ENCODE measurements around the gene TPPP. TPM values are rescaled to one million over a fixed set of nuclear protein-coding genes. Genes with fewer than 3 reads are reported as not detected.
"Not testable (repeated sequence)": the region's sequence is repeated elsewhere in the genome, so short reads cannot be mapped to it uniquely, and the experiment has no call there.

TPPP gene
- total and polyA plus RNA-seq, 2 donors (not counting 3 experiments of a cell fraction or from before 2014, with no cell fraction given) = 0.04 to 0.09 TPM

- H3K9ac ChIP-seq (replicated peaks; ENCODE audit: extremely low read depth, insufficient read depth, low read length); H3K4me1 ChIP-seq (ENCODE audit: control insufficient read depth, extremely low read depth, insufficient read depth, low read length); H3K4me2 ChIP-seq (ENCODE audit: insufficient read depth, low read length); H3K4me3 ChIP-seq (replicated peaks in 1 of 3; ENCODE audit: insufficient read depth in 1 of 3, low read depth in 1 of 3, low read length in 3 of 3); H4K20me1 ChIP-seq (replicated peaks; ENCODE audit: control insufficient read depth, extremely low read depth, insufficient read depth, low read length); H3K27me3 ChIP-seq (ENCODE audit: control insufficient read depth in 2 of 2, insufficient read depth in 2 of 2, low read length in 2 of 2); H3K9me1 ChIP-seq (replicated peaks; ENCODE audit: control insufficient read depth, extremely low read depth, insufficient read depth, low read length); H3K9me3 ChIP-seq (replicated peaks; ENCODE audit: control insufficient read depth, insufficient read depth, low read length); CTCF ChIA-PET; BruUV-seq (replicated peaks); H3K27ac ChIP-seq (ENCODE audit: insufficient read depth, low read depth, low read length); POLR2A ChIA-PET; H3K79me2 ChIP-seq (ENCODE audit: control insufficient read depth, insufficient read depth, low read length); H2AFZ ChIP-seq (ENCODE audit: low read depth, low read length); dilution Hi-C loops (cut with MboI; ENCODE audit: extremely low pct_ligation_motif_present, low sequenced_read_pairs); FAIRE-seq; DNase-seq (ENCODE audit: low read depth, low spot score); H3K36me3 ChIP-seq (ENCODE audit: control insufficient read depth in 2 of 2, extremely low read depth in 1 of 2, insufficient read depth in 2 of 2, low read length in 2 of 2); intact Hi-C loops (cut with micrococcal nuclease): not testable (repeated sequence)
These were observed 4.7 kb downstream of the TPPP start for GRCh38 chr5:688348-689010.

DNA sequence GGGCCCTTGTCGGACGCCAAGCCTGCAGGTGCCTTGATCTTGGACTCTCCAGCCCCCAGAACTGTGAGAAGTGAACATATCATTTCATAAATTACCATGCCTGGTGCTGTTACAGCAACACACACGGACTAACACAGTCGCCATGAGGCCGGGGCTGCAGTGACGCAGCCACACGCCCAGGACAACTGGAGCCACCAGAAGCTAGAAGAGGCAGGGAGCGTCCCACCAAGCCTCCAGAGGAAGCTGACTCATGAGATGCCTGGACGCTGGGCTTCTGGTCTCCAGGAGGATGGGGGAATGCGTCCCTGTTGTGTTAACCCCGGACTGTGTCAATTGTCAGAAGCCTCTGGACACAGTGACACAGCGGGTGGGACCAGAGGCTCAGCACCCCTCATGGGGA is 6.2 kb downstream of the TPPP start:
- H3K27ac ChIP-seq (ENCODE audit: insufficient read depth, low read depth, low read length); DNase-seq (ENCODE audit: low read depth, low spot score); H3K9me1 ChIP-seq (replicated peaks; ENCODE audit: control insufficient read depth, extremely low read depth, insufficient read depth, low read length); H4K20me1 ChIP-seq (replicated peaks; ENCODE audit: control insufficient read depth, extremely low read depth, insufficient read depth, low read length); H3K4me1 ChIP-seq (ENCODE audit: control insufficient read depth, extremely low read depth, insufficient read depth, low read length); dilution Hi-C loops (cut with MboI; ENCODE audit: extremely low pct_ligation_motif_present, low sequenced_read_pairs); H3K4me3 ChIP-seq (replicated peaks in 1 of 3; ENCODE audit: insufficient read depth in 1 of 3, low read depth in 1 of 3, low read length in 3 of 3); H3K27me3 ChIP-seq (ENCODE audit: control insufficient read depth in 2 of 2, insufficient read depth in 2 of 2, low read length in 2 of 2); FAIRE-seq; H3K36me3 ChIP-seq (ENCODE audit: control insufficient read depth in 2 of 2, extremely low read depth in 1 of 2, insufficient read depth in 2 of 2, low read length in 2 of 2); H3K4me2 ChIP-seq (ENCODE audit: insufficient read depth, low read length); CTCF ChIA-PET; H2AFZ ChIP-seq (ENCODE audit: low read depth, low read length); H3K9me3 ChIP-seq (replicated peaks; ENCODE audit: control insufficient read depth, insufficient read depth, low read length); H3K9ac ChIP-seq (replicated peaks; ENCODE audit: extremely low read depth, insufficient read depth, low read length); H3K79me2 ChIP-seq (ENCODE audit: control insufficient read depth, insufficient read depth, low read length); intact Hi-C loops (cut with micrococcal nuclease); BruUV-seq (replicated peaks); POLR2A ChIA-PET: not testable (repeated sequence)

DNA sequence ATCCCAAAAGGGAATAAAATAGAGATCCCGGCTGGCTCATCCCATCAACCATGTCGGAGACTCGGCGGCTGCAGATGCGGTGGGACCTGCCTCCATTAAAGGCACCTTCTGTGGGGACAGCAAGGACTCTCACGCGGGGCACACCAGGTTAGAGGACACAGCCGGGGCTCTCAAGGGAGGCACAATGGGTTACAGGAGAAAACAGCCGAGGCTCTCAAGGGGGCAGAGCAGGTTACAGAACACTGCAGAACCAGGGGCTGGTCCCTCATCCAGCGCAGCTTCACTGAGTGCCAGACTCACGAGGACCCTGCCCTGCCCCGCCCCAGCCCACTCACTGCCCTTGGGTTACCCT is 7.0 kb downstream of the TPPP start:
- POLR2A ChIA-PET; H3K79me2 ChIP-seq (ENCODE audit: control insufficient read depth, insufficient read depth, low read length); H2AFZ ChIP-seq (ENCODE audit: low read depth, low read length); H3K4me2 ChIP-seq (ENCODE audit: insufficient read depth, low read length); DNase-seq (ENCODE audit: low read depth, low spot score); H4K20me1 ChIP-seq (replicated peaks; ENCODE audit: control insufficient read depth, extremely low read depth, insufficient read depth, low read length); H3K9ac ChIP-seq (replicated peaks; ENCODE audit: extremely low read depth, insufficient read depth, low read length); H3K9me1 ChIP-seq (replicated peaks; ENCODE audit: control insufficient read depth, extremely low read depth, insufficient read depth, low read length); H3K27me3 ChIP-seq (ENCODE audit: control insufficient read depth in 2 of 2, insufficient read depth in 2 of 2, low read length in 2 of 2); CTCF ChIA-PET; H3K4me1 ChIP-seq (ENCODE audit: control insufficient read depth, extremely low read depth, insufficient read depth, low read length); BruUV-seq (replicated peaks); dilution Hi-C loops (cut with MboI; ENCODE audit: extremely low pct_ligation_motif_present, low sequenced_read_pairs); FAIRE-seq; H3K4me3 ChIP-seq (replicated peaks in 1 of 3; ENCODE audit: insufficient read depth in 1 of 3, low read depth in 1 of 3, low read length in 3 of 3); intact Hi-C loops (cut with micrococcal nuclease); H3K9me3 ChIP-seq (replicated peaks; ENCODE audit: control insufficient read depth, insufficient read depth, low read length); H3K27ac ChIP-seq (ENCODE audit: insufficient read depth, low read depth, low read length); H3K36me3 ChIP-seq (ENCODE audit: control insufficient read depth in 2 of 2, extremely low read depth in 1 of 2, insufficient read depth in 2 of 2, low read length in 2 of 2): not testable (repeated sequence)
